Measurements from ENCODE around the gene IL17REL. TPM values are rescaled to one million over a fixed set of nuclear protein-coding genes. Genes with fewer than 3 reads are reported as not detected.

The IL17REL gene
- total RNA-seq, 1 donor from 2014 or later: not detected

- Histone ChIP-seq H3K27me3 (no peaks in the 10 kb centered on the region), H3K27ac (peak overlapping the region; percentile 90), H3K9me3 (no peaks in the 10 kb centered on the region), H3K36me3 (peaks cover 31% of the 10 kb centered on the region), H3K4me1 (peaks cover 61% of the 10 kb centered on the region), H3K4me3 (peak overlapping the region; percentile 93)
- TF ChIP-seq CTCF (IDR thresholded peaks at IDR 0.05): no peak
- peak; percentile 33 for ATAC-seq
- no peak for DNase-seq
- intact Hi-C loops (cut with DNase I): no loop called here
Measured at GRCh38 chr22:49959782-49960158, 52.8 kb downstream of the IL17REL start.

DNA sequence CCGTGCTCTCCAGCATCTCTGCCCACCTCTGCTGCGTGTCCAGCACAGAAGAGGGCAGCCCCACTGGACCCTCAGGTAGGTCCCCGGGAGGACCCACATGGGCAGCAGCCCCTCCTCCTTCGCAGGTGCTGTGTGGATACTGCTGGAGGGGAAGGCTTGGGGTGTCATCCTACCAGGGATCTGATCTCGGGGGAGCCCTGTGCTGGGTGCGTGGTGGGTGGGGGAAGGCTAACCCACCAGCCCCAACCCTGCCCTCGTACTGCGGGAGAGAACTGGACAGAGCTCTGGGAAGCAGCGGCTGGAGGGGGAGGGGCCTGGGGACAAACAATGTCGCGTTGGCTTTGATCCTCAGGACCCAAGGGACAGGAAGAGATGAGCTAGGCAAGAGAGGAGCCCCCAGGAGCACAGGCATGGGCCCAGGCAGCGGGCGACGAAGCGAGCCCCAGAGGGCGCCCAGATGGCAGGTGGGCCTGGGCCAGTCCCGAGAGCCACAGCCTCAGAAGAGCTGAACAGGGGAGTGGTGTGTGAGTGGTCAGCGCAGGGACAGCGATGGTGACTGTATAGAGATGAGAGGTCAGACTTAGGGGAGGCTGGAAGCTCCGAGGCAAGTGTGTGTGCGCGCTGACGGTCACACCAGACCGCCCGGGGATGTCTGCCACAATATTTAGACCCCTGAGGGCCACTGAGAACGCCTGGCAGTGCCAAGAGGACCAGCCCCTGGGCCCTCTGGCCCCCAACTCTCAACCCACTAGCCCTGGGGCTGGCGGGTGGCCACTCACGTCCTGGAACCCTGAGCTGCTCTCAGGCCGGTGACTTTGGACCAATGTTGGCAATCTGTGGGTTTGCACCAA is 53.4 kb downstream of the IL17REL start:
- peak; percentile 68 for DNase-seq

DNA sequence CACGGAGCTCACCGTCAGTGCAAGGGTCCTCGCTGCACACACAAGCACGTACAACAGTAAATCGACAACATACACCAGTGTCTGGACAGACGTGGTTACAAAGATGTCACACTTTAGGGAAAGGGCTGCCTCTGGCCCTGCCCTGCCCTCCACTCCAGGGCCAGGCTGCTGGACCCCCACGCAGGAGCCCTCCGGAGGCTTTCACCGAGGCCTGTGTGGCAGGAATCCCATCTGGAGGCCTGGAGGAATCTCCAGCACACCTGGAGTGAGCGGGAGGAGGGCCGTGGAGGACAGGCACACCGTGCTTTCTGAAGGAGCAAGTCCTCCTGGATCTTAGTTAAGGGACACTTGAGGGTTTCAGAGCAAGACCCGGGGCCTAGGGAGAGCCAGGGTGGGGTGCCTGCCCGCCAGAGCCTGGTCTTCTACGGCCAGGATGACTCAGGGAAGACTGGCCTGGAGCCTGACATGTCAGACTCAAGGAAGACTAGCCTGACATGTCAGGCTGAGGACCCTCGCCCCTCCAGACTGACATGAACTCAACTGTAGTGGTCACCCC is 54.1 kb downstream of the IL17REL start:
- TF ChIP-seq CTCF (IDR thresholded peaks at IDR 0.05): no peak
- Histone ChIP-seq H3K27me3 (no peaks in the 10 kb centered on the region), H3K4me3 (no peak overlapping the region), H3K9me3 (no peaks in the 10 kb centered on the region), H3K4me1 (peaks cover 61% of the 10 kb centered on the region), H3K27ac (peak overlapping the region; percentile 90), H3K36me3 (peaks cover 18% of the 10 kb centered on the region)
- ATAC-seq (no peak), DNase-seq (peak; percentile 62)
- intact Hi-C loops (cut with DNase I): no loop called here

More for the DNA sequence above, 53.4 kb downstream of the IL17REL start:
- H3K36me3 ChIP-seq: peaks cover 25% of the 10 kb centered on the region
- intact Hi-C loops (cut with DNase I): no loop called here
- no peaks in the 10 kb centered on the region for H3K27me3 ChIP-seq
- peak overlapping the region; percentile 93 for H3K4me3 ChIP-seq
- no peak for ATAC-seq
- H3K9me3 ChIP-seq: no peaks in the 10 kb centered on the region
- peaks cover 61% of the 10 kb centered on the region for H3K4me1 ChIP-seq
- no peak for TF ChIP-seq CTCF (IDR thresholded peaks at IDR 0.05)
- H3K27ac ChIP-seq: peak overlapping the region; percentile 90

DNA sequence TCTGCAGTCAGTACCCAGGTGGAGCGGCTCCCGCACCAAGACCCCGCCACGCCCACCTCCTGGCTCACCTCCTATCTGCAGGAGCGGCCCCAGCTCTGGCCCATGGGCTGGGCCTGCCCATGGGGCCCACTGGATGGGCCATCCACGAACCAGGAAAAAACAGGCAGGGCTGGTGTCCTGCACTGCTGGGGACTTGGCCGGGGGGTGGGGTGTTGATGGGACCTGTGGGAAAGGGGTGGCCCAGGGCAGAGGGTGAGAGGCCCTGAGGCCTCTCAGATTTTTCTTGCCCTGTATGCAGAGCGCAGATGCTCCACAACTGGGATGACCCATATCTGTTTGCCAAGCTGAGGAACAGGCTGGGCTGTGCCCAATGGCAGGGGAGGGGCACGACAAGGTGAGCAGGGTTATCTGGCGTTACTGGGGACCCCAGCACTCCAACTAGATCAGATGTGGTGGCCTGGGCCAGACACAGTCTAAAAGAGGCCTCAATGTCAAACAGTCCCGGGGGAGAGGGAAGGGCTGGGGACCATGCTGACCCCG is 54.7 kb downstream of the IL17REL start:
- Histone ChIP-seq H3K4me3 (no peak overlapping the region), H3K36me3 (peaks cover 12% of the 10 kb centered on the region), H3K9me3 (no peaks in the 10 kb centered on the region), H3K27me3 (no peaks in the 10 kb centered on the region), H3K4me1 (peaks cover 61% of the 10 kb centered on the region), H3K27ac (no peak overlapping the region)
- DNase-seq: peak; percentile 64
- ATAC-seq: no peak
- intact Hi-C loops (cut with DNase I): no loop called here
- TF ChIP-seq CTCF (IDR thresholded peaks at IDR 0.05): no peak

GRCh38 chr22:49956914-49957825 is 55.4 kb downstream of the IL17REL start:
- no peaks in the 10 kb centered on the region for H3K27me3 ChIP-seq
- TF ChIP-seq CTCF (IDR thresholded peaks at IDR 0.05): no peak
- H3K9me3 ChIP-seq: no peaks in the 10 kb centered on the region
- DNase-seq (peak; percentile 66), ATAC-seq (no peak)
- no peak overlapping the region for H3K4me3 ChIP-seq
- peaks cover 64% of the 10 kb centered on the region for H3K4me1 ChIP-seq
- peaks cover 7% of the 10 kb centered on the region for H3K36me3 ChIP-seq
- intact Hi-C loops (cut with DNase I): no loop called here
- peak overlapping the region; percentile 42 for H3K27ac ChIP-seq
